K562 (cell line): ENCODE data around the gene ATRIP. TPM values are rescaled to one million over a fixed set of nuclear protein-coding genes. Genes with fewer than 3 reads are reported as not detected.

Experiments
- BMI1 ChIP-seq: fragments of 150-350 bp; IDR thresholded peaks from 2 replicates; pipeline ENCODE4 v1.6.1; 2014; ENCODE audit warnings: low read length
- CXXC5 ChIP-seq: fragments of 250-450 bp; sonication (Bioruptor Pico); IDR thresholded peaks from 2 replicates; pipeline ENCODE4 v1.8.0; 2022; ENCODE audit warnings: inconsistent platforms, mild to moderate bottlenecking, moderate library complexity
- EGR1 ChIP-seq: fragments of 450-650 bp; conservative IDR thresholded peaks from 2 replicates; pipeline ENCODE4 v1.6.1; 2017; ENCODE audit warnings: mild to moderate bottlenecking
- FOS ChIP-seq: IDR thresholded peaks from 3 replicates; pipeline ENCODE4 v1.6.1; 2011; ENCODE audit not compliant: insufficient read length; ENCODE audit errors: extremely low read depth
- GABPB1 ChIP-seq: sonication (generic); formaldehyde crosslinking; IDR thresholded peaks from 2 replicates; pipeline ENCODE4 v1.8.0; 2022; ENCODE audit warnings: mild to moderate bottlenecking, missing genetic modification reagents
- HNRNPL ChIP-seq: fragments of 200-400 bp; formaldehyde crosslinking; IDR thresholded peaks from 2 replicates; pipeline ENCODE4 v1.6.1; 2017; ENCODE audit warnings: low read depth, mild to moderate bottlenecking, low read length
- MAZ ChIP-seq, 2 experiments: fragments of 450-650 bp in 1 of 2; sonication (generic) in 1 of 2; formaldehyde crosslinking; IDR thresholded peaks in 1 of 2; conservative IDR thresholded peaks in 1 of 2; 2 replicates each; pipeline versions ENCODE4 v1.4.0 to v1.5.0; 2020; ENCODE audit warnings: mild to moderate bottlenecking in 1 of 2, missing genetic modification reagents in 1 of 2
- POLR2G ChIP-seq: fragments of 200-400 bp; formaldehyde crosslinking; IDR thresholded peaks from 2 replicates; pipeline ENCODE4 v1.6.1; 2017; ENCODE audit warnings: low read depth, mild to moderate bottlenecking, antibody characterized with exemption, low read length, moderate library complexity
- RBBP5 ChIP-seq: fragments of 200-600 bp; sonication (generic); IDR thresholded peaks from 2 replicates; pipeline ENCODE4 v1.6.1; 2012; ENCODE audit warnings: borderline replicate concordance, mild to moderate bottlenecking, low read length, control low read depth, inconsistent platforms; ENCODE audit not compliant: insufficient read depth, poor library complexity, severe bottlenecking
- RBM22 ChIP-seq: fragments of 200-400 bp; formaldehyde crosslinking; IDR thresholded peaks from 2 replicates; pipeline ENCODE4 v1.6.1; 2018; ENCODE audit warnings: low read length, low read depth; ENCODE audit not compliant: poor library complexity, severe bottlenecking
- RCOR1 ChIP-seq, 2 experiments: IDR thresholded peaks; 2 replicates each; pipeline ENCODE4 v1.6.1; 2012; ENCODE audit warnings: low read depth in 2 of 2, low read length in 2 of 2, borderline replicate concordance in 1 of 2, improper control_type of control experiment in 1 of 2
- SIN3A ChIP-seq, 2 experiments: fragments of 150-350 bp in 1 of 2; IDR thresholded peaks; 2 replicates each; pipeline ENCODE4 v1.6.1; 2011 to 2016; ENCODE audit warnings: borderline replicate concordance in 2 of 2, low read depth in 2 of 2, low read length in 2 of 2, mild to moderate bottlenecking in 2 of 2, moderate library complexity in 2 of 2; ENCODE audit not compliant: control insufficient read depth in 1 of 2
- TFAP4 ChIP-seq: sonication (generic); formaldehyde crosslinking; IDR thresholded peaks from 2 replicates; pipeline ENCODE4 v1.8.0; 2022; ENCODE audit warnings: missing genetic modification reagents, mild to moderate bottlenecking, moderate library complexity, borderline replicate concordance
- YY1 ChIP-seq, 3 experiments: IDR thresholded peaks; 2 replicates each; pipeline ENCODE4 v1.6.1; 2011; ENCODE audit warnings: low read length in 2 of 3, mild to moderate bottlenecking in 2 of 3, moderate library complexity in 2 of 3, borderline replicate concordance in 1 of 3, control low read depth in 1 of 3, low read depth in 1 of 3; ENCODE audit not compliant: insufficient read depth in 3 of 3, insufficient replicate concordance in 2 of 3, control insufficient read depth in 1 of 3, insufficient read length in 1 of 3; ENCODE audit errors: extremely low read depth in 1 of 3
- ZFX ChIP-seq: sonication (generic); formaldehyde crosslinking; IDR thresholded peaks from 2 replicates; pipeline ENCODE4 v1.8.0; 2022; ENCODE audit warnings: mild to moderate bottlenecking, missing genetic modification reagents, moderate library complexity
- ZNF282 ChIP-seq: sonication (generic); formaldehyde crosslinking; IDR thresholded peaks from 2 replicates; pipeline ENCODE4 v1.8.1; 2023; ENCODE audit warnings: missing genetic modification reagents
- polyA plus RNA-seq, 8 experiments: library from polyadenylated mRNA; depleted of rRNA in 4 of 8; stranded (reverse) in 5 of 8; unstranded in 3 of 8; fragments of >200 nt; fragmentation: Nextera tagmentation in 2 of 8; fragmentation: Illumina TruSeq in 1 of 8; extraction: Ambion mirVana in 2 of 8; extraction: Trizol in 1 of 8; gene quantifications; 2 replicates each; pipeline versions ENCODE4 v1.2.1 to v1.2.3, GENCODE V29; 2011 to 2014; ENCODE audit warnings: inconsistent platforms in 1 of 8, missing spikeins in 1 of 8
- total RNA-seq, 7 experiments: library from RNA; depleted of rRNA in 6 of 7; stranded (reverse); fragments of >200 nt in 6 of 7; fragmentation: Illumina TruSeq in 2 of 7; extraction: Trizol in 2 of 7; gene quantifications; 2 replicates each; pipeline versions ENCODE4 v1.2.1 to v1.2.3, GENCODE V29; 2011 to 2021; ENCODE audit warnings: low replicate concordance in 1 of 7
- TF ChIP-seq, protein P1 (sequence below): fragments of 450-650 bp; formaldehyde crosslinking; IDR thresholded peaks from 2 replicates; pipeline ENCODE4 v1.4.0; 2020; ENCODE audit warnings: mild to moderate bottlenecking, moderate library complexity
- TF ChIP-seq, protein P2 (sequence below): fragments of 200-800 bp; sonication (Bioruptor generic); IDR thresholded peaks from 2 replicates; pipeline ENCODE4 v1.6.1; 2017; ENCODE audit warnings: missing genetic modification characterization, missing compliant biosample characterization
- TF ChIP-seq, protein P3 (sequence below), 2 experiments: fragments of 200-800 bp in 1 of 2; sonication (Bioruptor generic) in 1 of 2; sonication (generic) in 1 of 2; formaldehyde crosslinking in 1 of 2; IDR thresholded peaks in 1 of 2; conservative IDR thresholded peaks in 1 of 2; 2 replicates each; pipeline versions ENCODE4 v1.5.0 to v1.6.1; 2016 to 2020; ENCODE audit warnings: missing compliant biosample characterization in 1 of 2, missing genetic modification characterization in 1 of 2, missing genetic modification reagents in 1 of 2

The ATRIP gene
- total and polyA plus RNA-seq, 9 of the 15 experiments (the other 6 are each of a cell fraction or from before 2014, with no cell fraction given) = 1.7 to 15.7 (median 10.5) TPM

DNA sequence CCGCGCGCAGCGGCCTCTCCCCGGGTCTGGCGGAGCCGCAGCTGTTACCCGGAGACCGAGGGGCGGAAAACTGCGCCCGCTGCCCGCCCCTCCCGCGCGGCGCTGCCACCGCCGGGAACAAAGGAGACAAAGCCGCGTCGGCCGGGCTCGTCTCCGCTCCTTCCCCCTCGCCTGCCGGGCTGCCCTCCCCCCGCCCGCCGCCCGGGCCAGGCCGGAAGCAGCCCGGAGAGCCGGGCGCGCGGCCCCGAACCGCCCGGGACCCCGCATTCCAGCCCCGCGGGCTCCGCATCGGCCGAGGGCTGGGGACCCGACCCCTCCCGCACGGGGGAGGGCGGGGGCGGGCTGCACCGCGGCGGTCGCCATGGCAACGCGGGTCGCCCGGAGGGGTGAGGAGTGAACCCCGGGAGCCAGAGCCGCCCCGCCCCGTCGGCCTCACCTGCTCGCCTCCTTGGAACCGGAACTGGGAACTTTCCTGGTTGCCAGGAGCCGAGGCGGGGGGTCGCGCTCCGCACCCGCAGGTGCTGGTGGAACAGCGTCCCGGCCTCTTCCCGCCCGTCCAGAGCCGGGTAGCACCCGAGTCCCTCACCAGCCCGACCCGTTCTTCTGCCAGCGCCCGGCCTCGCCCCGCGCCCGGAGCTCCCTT, 17.1 kb upstream of the ATRIP start (continued):
- TF ChIP-seq YY1 (IDR thresholded peaks at IDR 0.05; ENCODE audit: borderline replicate concordance in 1 of 3, control insufficient read depth in 1 of 3, extremely low read depth in 1 of 3, insufficient read depth in 3 of 3, insufficient read length in 1 of 3, insufficient replicate concordance in 2 of 3, low read depth in 1 of 3, low read length in 2 of 3) (peak in 1 of 3 experiments; percentile 23), ZNF282 (CRISPR knock-in tag) (no peak), HNRNPL (0 out of 2 replicates have a peak, but pooled peaks have one; percentile 42), POLR2G (peak; percentile 68), CXXC5 (peak; percentile 42; the same call in 1 of the 2 replicates), RBM22 (peak; percentile 44), ZFX (CRISPR knock-in tag) (0 out of 2 replicates have a peak, but pooled peaks have one; percentile 26), FOS (no peak), RBBP5 (peak; percentile 79), BMI1 (peak; percentile 42; the same call in 1 of the 2 replicates), MAZ (CRISPR knock-in tag; conservative IDR thresholded peaks at IDR 0.05 in 1 of 2, IDR thresholded peaks at IDR 0.05 in 1 of 2) (peak in 1 of 2 experiments; percentile 74; a peak in 2 of 4 replicates), TFAP4 (CRISPR knock-in tag) (0 out of 2 replicates have a peak, but pooled peaks have one; percentile 1), RCOR1 (IDR thresholded peaks at IDR 0.05; ENCODE audit: borderline replicate concordance in 1 of 2, low read depth in 2 of 2, low read length in 2 of 2) (0 out of 4 replicates have a peak, but pooled peaks of 1 of the 2 experiments have one; percentile 4), SIN3A (IDR thresholded peaks at IDR 0.05; ENCODE audit: borderline replicate concordance in 2 of 2, control insufficient read depth in 1 of 2, low read depth in 2 of 2, low read length in 2 of 2) (peak in 1 of 2 experiments; percentile 25; a peak in 1 of 4 replicates), GABPB1 (CRISPR knock-in tag) (peak; percentile 67), EGR1 (0 out of 2 replicates have a peak, but pooled peaks have one; percentile 31)
- TF ChIP-seq, protein P1, sequence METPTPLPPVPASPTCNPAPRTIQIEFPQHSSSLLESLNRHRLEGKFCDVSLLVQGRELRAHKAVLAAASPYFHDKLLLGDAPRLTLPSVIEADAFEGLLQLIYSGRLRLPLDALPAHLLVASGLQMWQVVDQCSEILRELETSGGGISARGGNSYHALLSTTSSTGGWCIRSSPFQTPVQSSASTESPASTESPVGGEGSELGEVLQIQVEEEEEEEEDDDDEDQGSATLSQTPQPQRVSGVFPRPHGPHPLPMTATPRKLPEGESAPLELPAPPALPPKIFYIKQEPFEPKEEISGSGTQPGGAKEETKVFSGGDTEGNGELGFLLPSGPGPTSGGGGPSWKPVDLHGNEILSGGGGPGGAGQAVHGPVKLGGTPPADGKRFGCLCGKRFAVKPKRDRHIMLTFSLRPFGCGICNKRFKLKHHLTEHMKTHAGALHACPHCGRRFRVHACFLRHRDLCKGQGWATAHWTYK (CRISPR knock-in tag) = no peak
- TF ChIP-seq, protein P2, sequence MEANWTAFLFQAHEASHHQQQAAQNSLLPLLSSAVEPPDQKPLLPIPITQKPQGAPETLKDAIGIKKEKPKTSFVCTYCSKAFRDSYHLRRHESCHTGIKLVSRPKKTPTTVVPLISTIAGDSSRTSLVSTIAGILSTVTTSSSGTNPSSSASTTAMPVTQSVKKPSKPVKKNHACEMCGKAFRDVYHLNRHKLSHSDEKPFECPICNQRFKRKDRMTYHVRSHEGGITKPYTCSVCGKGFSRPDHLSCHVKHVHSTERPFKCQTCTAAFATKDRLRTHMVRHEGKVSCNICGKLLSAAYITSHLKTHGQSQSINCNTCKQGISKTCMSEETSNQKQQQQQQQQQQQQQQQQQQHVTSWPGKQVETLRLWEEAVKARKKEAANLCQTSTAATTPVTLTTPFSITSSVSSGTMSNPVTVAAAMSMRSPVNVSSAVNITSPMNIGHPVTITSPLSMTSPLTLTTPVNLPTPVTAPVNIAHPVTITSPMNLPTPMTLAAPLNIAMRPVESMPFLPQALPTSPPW (CRISPR knock-in tag) = peak; percentile 91
- TF ChIP-seq, protein P3, sequence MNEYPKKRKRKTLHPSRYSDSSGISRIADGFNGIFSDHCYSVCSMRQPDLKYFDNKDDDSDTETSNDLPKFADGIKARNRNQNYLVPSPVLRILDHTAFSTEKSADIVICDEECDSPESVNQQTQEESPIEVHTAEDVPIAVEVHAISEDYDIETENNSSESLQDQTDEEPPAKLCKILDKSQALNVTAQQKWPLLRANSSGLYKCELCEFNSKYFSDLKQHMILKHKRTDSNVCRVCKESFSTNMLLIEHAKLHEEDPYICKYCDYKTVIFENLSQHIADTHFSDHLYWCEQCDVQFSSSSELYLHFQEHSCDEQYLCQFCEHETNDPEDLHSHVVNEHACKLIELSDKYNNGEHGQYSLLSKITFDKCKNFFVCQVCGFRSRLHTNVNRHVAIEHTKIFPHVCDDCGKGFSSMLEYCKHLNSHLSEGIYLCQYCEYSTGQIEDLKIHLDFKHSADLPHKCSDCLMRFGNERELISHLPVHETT (CRISPR knock-in tag; conservative IDR thresholded peaks at IDR 0.05 in 1 of 2, IDR thresholded peaks at IDR 0.05 in 1 of 2) = 0 out of 4 replicates have a peak, but pooled peaks of 1 of the 2 experiments have one; percentile 29
